GM12891 (cell line): ENCODE measurements around the gene FHIT.

Experiments
- POLR2A ChIP-seq: IDR thresholded peaks from 2 replicates; pipeline ENCODE4 v1.6.1; 2011; ENCODE audit warnings: low read depth, low read length, control low read depth
- POLR2AphosphoS5 ChIP-seq: IDR thresholded peaks from 2 replicates; pipeline ENCODE4 v1.6.1; 2011; ENCODE audit warnings: low read depth, low read length, control low read depth
- SPI1 ChIP-seq: IDR thresholded peaks from 2 replicates; pipeline ENCODE4 v1.6.1; 2011; ENCODE audit warnings: low read depth, low read length, control low read depth

GRCh38 chr3:60659098-60659497 lies 592.2 kb downstream of the FHIT start:
- TF ChIP-seq POLR2A (no peak), SPI1 (no peak), POLR2AphosphoS5 (no peak)
